T-helper 2 cell (primary cell): ENCODE data around the gene MTPN.

Experiments
- DNase-seq, 5 experiments: peaks; one replicate each; pipeline versions ENCODE4 v3.0.0 to v3.0.0-alpha.2; 2012 to 2022

Gene MTPN

GRCh38 chr7:135956393-135956792 is 20.8 kb downstream of the MTPN start:
- no peak for DNase-seq

GRCh38 chr7:135950972-135951371 is 26.2 kb downstream of the MTPN start:
- DNase-seq, result no peak

GRCh38 chr7:135950429-135950828 is 26.7 kb downstream of the MTPN start:
- no peak for DNase-seq

GRCh38 chr7:135946289-135947055 is 30.7 kb downstream of the MTPN start:
- no peak for DNase-seq

- DNase-seq, result no peak
Measured at GRCh38 chr7:135944753-135945152, 32.4 kb downstream of the MTPN start.

- DNase-seq, result no peak
Measured at GRCh38 chr7:135943134-135943879, 33.9 kb downstream of the MTPN start.

GRCh38 chr7:135942614-135943013 is 34.5 kb downstream of the MTPN start:
- no peak for DNase-seq

- no peak for DNase-seq
Measured at GRCh38 chr7:135940077-135941075, 36.8 kb downstream of the MTPN start.

GRCh38 chr7:135939261-135939812 is 37.8 kb downstream of the MTPN start:
- DNase-seq, result no peak

- peak in 1 of 5 experiments; percentile 5 for DNase-seq
Measured at GRCh38 chr7:135938563-135938962, 38.6 kb downstream of the MTPN start.

GRCh38 chr7:135938086-135938485 is 39.1 kb downstream of the MTPN start:
- no peak for DNase-seq

GRCh38 chr7:135936497-135937217 is 40.5 kb downstream of the MTPN start:
- no peak for DNase-seq

GRCh38 chr7:135934651-135935050 is 42.5 kb downstream of the MTPN start:
- no peak for DNase-seq

- DNase-seq, result no peak
Measured at GRCh38 chr7:135933509-135934188, 43.5 kb downstream of the MTPN start.

- DNase-seq, result no peak
Measured at GRCh38 chr7:135932131-135932530, 45.0 kb downstream of the MTPN start.

GRCh38 chr7:135930565-135931461 is 46.3 kb downstream of the MTPN start:
- no peak for DNase-seq

GRCh38 chr7:135929722-135930141 is 47.4 kb downstream of the MTPN start:
- DNase-seq, result no peak

GRCh38 chr7:135929249-135929648 is 47.9 kb downstream of the MTPN start:
- DNase-seq, result no peak

- no peak for DNase-seq
Measured at GRCh38 chr7:135928136-135928535, 49.0 kb downstream of the MTPN start.

- DNase-seq, result no peak
Measured at GRCh38 chr7:135925210-135925609, 51.9 kb downstream of the MTPN start.
